K562 (cell line): ENCODE results near the gene BCKDK. TPM values are rescaled to one million over a fixed set of nuclear protein-coding genes. Genes with fewer than 3 reads are reported as not detected.

Source experiments
- BCOR ChIP-seq: fragments of 450-650 bp; IDR thresholded peaks from 2 replicates; pipeline ENCODE4 v1.6.1; 2016
- BHLHE40 ChIP-seq: IDR thresholded peaks from 2 replicates; pipeline ENCODE4 v1.6.1; 2011; ENCODE audit warnings: low read length, improper control_type of control experiment
- ELF4 ChIP-seq: fragments of 450-650 bp; formaldehyde crosslinking; IDR thresholded peaks from 2 replicates; pipeline ENCODE4 v1.4.0; 2022; ENCODE audit warnings: missing genetic modification characterization
- EP400 ChIP-seq: fragments of 450-650 bp; IDR thresholded peaks from 2 replicates; pipeline ENCODE4 v1.6.1; 2017; ENCODE audit warnings: antibody characterized with exemption, mild to moderate bottlenecking, moderate library complexity
- FOXK2 ChIP-seq, 2 experiments: fragments of 450-650 bp; IDR thresholded peaks in 1 of 2; conservative IDR thresholded peaks in 1 of 2; 2 replicates each; pipeline ENCODE4 v1.6.1; 2016; ENCODE audit warnings: low read depth in 2 of 2, mild to moderate bottlenecking in 1 of 2
- HDAC2 ChIP-seq: fragments of 450-650 bp; IDR thresholded peaks from 2 replicates; pipeline ENCODE4 v1.6.1; 2016; ENCODE audit warnings: mild to moderate bottlenecking
- HDGF ChIP-seq: fragments of 450-650 bp; IDR thresholded peaks from 2 replicates; pipeline ENCODE4 v1.6.1; 2016
- NCOA4 ChIP-seq: fragments of 450-650 bp; IDR thresholded peaks from 2 replicates; pipeline ENCODE4 v1.6.1; 2018; ENCODE audit warnings: mild to moderate bottlenecking; ENCODE audit not compliant: partially characterized antibody
- RAD51 ChIP-seq: fragments of 450-650 bp; IDR thresholded peaks from 2 replicates; pipeline ENCODE4 v1.7.1; 2016; ENCODE audit warnings: low read depth, mild to moderate bottlenecking, borderline replicate concordance
- RBFOX2 ChIP-seq: fragments of 200-400 bp; formaldehyde crosslinking; IDR thresholded peaks from 2 replicates; pipeline ENCODE4 v1.6.1; 2017; ENCODE audit warnings: low read depth, mild to moderate bottlenecking, low read length, moderate library complexity
- TFE3 ChIP-seq: fragments of 450-650 bp; formaldehyde crosslinking; IDR thresholded peaks from 2 replicates; pipeline ENCODE4 v1.4.0; 2020; ENCODE audit warnings: mild to moderate bottlenecking, mixed read lengths
- polyA plus RNA-seq, 8 experiments: library from polyadenylated mRNA; depleted of rRNA in 4 of 8; stranded (reverse) in 5 of 8; unstranded in 3 of 8; fragments of >200 nt; fragmentation: Nextera tagmentation in 2 of 8; fragmentation: Illumina TruSeq in 1 of 8; extraction: Ambion mirVana in 2 of 8; extraction: Trizol in 1 of 8; gene quantifications; 2 replicates each; pipeline versions ENCODE4 v1.2.1 to v1.2.3, GENCODE V29; 2011 to 2014; ENCODE audit warnings: inconsistent platforms in 1 of 8, missing spikeins in 1 of 8
- total RNA-seq, 7 experiments: library from RNA; depleted of rRNA in 6 of 7; stranded (reverse); fragments of >200 nt in 6 of 7; fragmentation: Illumina TruSeq in 2 of 7; extraction: Trizol in 2 of 7; gene quantifications; 2 replicates each; pipeline versions ENCODE4 v1.2.1 to v1.2.3, GENCODE V29; 2011 to 2021; ENCODE audit warnings: low replicate concordance in 1 of 7
- TF ChIP-seq, protein P1 (sequence below): sonication (generic); formaldehyde crosslinking; IDR thresholded peaks from 2 replicates; pipeline ENCODE4 v1.9.0; 2022; ENCODE audit warnings: mild to moderate bottlenecking, missing genetic modification reagents
- TF ChIP-seq, protein P2 (sequence below): fragments of 450-650 bp; IDR thresholded peaks from 2 replicates; pipeline ENCODE4 v1.6.1; 2018; ENCODE audit not compliant: partially characterized antibody
- TF ChIP-seq, protein P3 (sequence below): sonication (generic); formaldehyde crosslinking; IDR thresholded peaks from 2 replicates; pipeline ENCODE4 v1.8.0; 2022; ENCODE audit warnings: mild to moderate bottlenecking, missing genetic modification reagents

Gene BCKDK
- total and polyA plus RNA-seq, 9 of the 15 experiments (the other 6 are each of a cell fraction or from before 2014, with no cell fraction given) = 0.58 to 34.8 (median 13.1) TPM

DNA sequence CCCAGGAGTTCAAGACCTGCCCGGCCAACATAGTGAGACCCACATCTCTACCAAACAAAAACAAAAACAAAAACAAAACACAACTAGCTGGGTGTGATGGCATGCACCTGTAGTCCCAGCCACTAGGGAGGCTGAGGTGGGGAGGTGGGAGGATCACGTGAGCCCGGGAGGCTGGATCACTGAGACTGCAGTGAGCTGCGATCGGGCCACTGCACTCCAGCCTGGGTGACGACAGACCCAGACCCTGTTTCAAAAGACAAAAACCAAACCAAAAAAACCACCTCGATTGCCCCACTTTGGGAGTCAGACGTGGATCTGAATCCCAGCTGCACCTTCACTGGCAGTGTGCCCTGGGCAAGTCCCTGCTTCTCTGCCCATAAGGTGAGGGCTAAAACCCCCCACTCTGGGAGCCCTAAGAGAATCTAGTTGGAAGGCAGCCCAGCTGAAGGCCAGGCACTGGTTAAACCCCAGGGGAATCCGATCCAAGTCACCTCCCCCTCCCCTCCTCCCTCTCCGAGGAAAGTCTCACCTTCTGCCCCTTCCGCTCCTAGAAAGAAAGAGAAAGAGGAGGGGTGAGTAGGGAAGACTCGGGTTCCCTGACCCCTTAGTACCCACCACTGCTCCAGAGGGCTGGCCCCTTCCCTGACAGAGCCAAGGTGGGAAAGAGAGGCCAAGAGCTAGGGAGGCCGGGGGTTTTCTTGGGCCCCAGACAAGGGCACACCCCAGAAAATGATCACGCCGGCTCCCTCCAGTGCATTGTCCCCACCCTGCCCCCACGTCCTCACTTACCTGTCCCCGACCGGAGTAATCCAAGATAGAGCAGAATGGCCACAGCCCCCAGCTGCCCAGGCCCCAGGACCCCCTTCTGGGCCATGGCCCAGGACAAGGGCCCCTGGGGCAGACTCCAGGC is 26.7 kb downstream of the BCKDK start (continued):
- TF ChIP-seq HDAC2 = no peak
- TF ChIP-seq FOXK2 (conservative IDR thresholded peaks at IDR 0.05 in 1 of 2, IDR thresholded peaks at IDR 0.05 in 1 of 2; ENCODE audit: low read depth in 2 of 2) = 0 out of 4 replicates have a peak, but pooled peaks of 1 of the 2 experiments have one; percentile 11
- 0 out of 2 replicates have a peak, but pooled peaks have one; percentile 24 for TF ChIP-seq HDGF
- peak; percentile 52 for TF ChIP-seq TFE3 (CRISPR knock-in tag)
- TF ChIP-seq RAD51 = peak; percentile 80
- peak; percentile 12; the same call in 1 of the 2 replicates for TF ChIP-seq EP400
- TF ChIP-seq RBFOX2 = peak; percentile 13; the same call in 1 of the 2 replicates
- TF ChIP-seq, protein P1, sequence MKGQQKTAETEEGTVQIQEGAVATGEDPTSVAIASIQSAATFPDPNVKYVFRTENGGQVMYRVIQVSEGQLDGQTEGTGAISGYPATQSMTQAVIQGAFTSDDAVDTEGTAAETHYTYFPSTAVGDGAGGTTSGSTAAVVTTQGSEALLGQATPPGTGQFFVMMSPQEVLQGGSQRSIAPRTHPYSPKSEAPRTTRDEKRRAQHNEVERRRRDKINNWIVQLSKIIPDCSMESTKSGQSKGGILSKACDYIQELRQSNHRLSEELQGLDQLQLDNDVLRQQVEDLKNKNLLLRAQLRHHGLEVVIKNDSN (CRISPR knock-in tag) = peak; percentile 93
- TF ChIP-seq BHLHE40 = peak; percentile 91
- TF ChIP-seq NCOA4 = no peak
- TF ChIP-seq BCOR = peak; percentile 42; the same call in 1 of the 2 replicates
- 0 out of 2 replicates have a peak, but pooled peaks have one; percentile 21 for TF ChIP-seq ELF4
- TF ChIP-seq, protein P2, sequence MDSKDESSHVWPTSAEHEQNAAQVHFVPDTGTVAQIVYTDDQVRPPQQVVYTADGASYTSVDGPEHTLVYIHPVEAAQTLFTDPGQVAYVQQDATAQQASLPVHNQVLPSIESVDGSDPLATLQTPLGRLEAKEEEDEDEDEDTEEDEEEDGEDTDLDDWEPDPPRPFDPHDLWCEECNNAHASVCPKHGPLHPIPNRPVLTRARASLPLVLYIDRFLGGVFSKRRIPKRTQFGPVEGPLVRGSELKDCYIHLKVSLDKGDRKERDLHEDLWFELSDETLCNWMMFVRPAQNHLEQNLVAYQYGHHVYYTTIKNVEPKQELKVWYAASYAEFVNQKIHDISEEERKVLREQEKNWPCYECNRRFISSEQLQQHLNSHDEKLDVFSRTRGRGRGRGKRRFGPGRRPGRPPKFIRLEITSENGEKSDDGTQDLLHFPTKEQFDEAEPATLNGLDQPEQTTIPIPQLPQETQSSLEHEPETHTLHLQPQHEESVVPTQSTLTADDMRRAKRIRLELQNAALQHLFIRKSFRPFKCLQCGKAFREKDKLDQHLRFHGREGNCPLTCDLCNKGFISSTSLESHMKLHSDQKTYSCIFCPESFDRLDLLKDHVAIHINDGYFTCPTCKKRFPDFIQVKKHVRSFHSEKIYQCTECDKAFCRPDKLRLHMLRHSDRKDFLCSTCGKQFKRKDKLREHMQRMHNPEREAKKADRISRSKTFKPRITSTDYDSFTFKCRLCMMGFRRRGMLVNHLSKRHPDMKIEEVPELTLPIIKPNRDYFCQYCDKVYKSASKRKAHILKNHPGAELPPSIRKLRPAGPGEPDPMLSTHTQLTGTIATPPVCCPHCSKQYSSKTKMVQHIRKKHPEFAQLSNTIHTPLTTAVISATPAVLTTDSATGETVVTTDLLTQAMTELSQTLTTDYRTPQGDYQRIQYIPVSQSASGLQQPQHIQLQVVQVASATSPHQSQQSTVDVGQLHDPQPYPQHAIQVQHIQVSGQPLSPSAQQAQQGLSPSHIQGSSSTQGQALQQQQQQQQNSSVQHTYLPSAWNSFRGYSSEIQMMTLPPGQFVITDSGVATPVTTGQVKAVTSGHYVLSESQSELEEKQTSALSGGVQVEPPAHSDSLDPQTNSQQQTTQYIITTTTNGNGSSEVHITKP = peak; percentile 63
- TF ChIP-seq, protein P3, sequence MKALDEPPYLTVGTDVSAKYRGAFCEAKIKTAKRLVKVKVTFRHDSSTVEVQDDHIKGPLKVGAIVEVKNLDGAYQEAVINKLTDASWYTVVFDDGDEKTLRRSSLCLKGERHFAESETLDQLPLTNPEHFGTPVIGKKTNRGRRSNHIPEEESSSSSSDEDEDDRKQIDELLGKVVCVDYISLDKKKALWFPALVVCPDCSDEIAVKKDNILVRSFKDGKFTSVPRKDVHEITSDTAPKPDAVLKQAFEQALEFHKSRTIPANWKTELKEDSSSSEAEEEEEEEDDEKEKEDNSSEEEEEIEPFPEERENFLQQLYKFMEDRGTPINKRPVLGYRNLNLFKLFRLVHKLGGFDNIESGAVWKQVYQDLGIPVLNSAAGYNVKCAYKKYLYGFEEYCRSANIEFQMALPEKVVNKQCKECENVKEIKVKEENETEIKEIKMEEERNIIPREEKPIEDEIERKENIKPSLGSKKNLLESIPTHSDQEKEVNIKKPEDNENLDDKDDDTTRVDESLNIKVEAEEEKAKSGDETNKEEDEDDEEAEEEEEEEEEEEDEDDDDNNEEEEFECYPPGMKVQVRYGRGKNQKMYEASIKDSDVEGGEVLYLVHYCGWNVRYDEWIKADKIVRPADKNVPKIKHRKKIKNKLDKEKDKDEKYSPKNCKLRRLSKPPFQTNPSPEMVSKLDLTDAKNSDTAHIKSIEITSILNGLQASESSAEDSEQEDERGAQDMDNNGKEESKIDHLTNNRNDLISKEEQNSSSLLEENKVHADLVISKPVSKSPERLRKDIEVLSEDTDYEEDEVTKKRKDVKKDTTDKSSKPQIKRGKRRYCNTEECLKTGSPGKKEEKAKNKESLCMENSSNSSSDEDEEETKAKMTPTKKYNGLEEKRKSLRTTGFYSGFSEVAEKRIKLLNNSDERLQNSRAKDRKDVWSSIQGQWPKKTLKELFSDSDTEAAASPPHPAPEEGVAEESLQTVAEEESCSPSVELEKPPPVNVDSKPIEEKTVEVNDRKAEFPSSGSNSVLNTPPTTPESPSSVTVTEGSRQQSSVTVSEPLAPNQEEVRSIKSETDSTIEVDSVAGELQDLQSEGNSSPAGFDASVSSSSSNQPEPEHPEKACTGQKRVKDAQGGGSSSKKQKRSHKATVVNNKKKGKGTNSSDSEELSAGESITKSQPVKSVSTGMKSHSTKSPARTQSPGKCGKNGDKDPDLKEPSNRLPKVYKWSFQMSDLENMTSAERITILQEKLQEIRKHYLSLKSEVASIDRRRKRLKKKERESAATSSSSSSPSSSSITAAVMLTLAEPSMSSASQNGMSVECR = peak; percentile 40; the same call in 1 of the 2 replicates
